DMS 273 (cell line): ENCODE results near the gene NT5C1B.

Source experiments
- DNase-seq: peaks from one replicate; lab custom pipeline; 2025; ENCODE audit not compliant: unreplicated experiment; lab: John Stamatoyannopoulos, UW

Gene NT5C1B

DNA sequence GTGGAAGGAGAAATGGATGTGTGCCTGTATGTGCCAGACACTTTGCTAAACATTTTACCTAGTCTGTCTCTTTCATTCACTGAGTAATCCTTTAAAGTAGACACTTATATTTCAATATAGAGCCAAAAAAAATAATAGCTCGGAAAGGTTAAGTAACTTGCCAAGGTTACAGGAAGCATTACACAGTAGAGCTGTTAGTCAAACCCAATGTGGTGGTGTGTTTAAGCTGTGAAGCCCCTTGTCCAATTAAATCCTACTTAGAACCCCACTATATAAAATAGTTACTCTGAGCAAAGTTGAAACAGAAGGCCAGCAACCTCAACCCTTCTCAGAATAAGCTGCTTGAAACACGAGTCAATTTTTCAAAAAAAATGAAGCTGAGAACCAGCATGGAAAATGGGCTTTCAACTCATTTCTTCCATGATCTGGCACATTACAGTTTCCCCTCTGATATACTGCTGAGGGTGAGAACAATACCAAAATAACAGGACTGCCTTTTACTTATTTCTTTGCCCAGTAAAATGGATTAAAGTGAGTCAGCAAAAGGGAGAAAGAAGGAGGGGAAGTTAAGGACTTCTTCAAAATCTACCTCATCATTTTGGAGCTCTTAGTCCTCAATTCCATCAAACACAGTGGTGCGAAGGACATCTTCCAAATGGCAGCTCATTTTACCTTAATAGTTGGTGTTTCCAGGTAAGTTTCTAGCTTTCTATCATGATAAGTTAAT, 36.9 kb downstream of the NT5C1B start:
- no peak for DNase-seq

DNA sequence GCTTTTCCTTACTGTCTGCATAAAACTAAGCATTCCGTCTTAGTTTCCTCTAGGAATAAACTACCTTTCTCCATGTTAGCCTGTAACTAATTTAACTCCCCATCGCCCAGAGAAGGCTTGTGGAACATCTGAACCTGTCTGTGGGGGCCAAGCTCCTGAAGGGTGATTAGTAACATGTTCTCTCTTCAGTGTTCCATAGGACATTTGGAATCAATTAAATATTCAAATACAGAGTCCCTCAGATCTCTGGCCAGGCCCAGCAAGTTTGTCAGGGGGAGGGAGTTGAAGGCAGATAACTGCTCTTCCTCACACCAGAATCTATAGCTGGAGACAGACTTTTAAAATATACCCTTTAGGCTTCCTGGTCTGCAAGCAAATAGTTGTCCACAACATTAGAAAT, 37.7 kb downstream of the NT5C1B start:
- no peak for DNase-seq

DNA sequence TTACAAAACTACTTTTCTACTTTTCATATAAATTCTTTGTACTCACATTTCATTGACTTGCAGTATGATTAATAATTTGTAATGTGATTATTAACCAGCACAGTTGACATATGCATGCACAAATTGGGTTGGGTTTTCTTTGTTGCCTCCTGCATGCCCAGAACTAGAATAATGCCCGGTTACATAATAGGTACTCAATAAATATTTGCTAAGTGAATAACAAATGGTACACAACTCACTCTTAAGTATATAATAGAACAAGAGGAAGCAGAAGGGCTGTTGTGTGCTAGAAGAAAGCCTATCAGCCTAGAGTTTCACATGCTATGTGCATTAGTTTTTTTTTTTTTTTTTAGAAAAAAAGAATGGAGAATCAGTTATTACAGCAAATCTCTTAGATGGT, 38.2 kb downstream of the NT5C1B start:
- DNase-seq: no peak

DNA sequence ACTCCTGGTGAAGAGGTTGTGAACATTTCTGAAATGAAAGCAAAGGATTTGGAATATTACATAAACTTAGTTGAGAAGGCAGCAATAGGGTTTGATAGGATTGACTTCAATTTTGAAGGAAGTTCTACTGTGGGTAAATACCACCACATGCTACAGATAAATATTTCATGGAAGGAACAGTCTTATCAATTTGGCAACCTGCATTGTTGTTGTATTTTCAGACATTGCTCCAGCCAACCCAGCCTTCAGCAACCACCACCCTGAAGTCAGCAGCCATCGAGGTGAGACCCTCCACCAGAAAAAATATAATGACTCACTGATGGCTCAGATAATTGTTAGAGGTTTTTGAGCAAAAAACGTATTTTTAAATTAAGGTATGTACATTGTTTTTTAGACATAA, 38.9 kb downstream of the NT5C1B start:
- no peak for DNase-seq

DNA sequence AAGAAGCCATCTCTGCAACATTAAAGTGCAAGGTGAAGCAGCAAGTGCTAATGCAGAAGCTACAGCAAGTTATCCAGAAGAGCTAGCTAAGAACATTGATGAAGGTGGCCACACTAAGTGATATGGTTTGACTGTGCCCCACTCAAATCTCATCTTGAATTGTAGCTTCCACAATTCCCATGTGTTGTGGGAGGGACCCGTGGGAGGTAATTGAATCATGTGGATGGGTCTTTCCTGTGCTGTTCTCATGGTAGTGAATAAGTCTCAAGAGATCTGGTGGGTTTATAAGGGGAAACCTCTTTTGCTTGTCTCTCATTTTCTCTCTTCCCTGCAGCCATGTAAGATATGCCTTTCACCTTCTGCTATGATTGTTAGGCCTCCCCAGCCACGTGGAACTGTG, 40.3 kb downstream of the NT5C1B start:
- DNase-seq: no peak

DNA sequence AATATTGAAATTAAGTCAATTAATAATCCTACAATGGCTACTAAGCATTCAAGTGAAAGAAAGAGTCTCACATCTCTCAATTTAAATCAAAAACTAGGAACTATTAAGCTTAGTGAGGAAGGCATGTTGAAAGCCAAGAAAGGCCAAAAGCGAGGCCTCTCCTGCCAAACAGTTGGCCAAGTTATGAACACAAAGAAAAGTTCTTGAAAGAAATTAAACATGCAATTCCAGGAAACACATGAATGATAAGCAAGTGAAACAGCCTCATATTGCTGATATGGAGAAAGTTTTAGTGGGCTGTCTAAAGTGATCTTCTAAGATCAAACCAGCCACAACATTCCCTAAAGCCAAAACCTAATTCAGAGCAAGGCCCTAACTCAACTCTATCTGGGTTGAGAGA, 40.7 kb downstream of the NT5C1B start:
- no peak for DNase-seq

DNA sequence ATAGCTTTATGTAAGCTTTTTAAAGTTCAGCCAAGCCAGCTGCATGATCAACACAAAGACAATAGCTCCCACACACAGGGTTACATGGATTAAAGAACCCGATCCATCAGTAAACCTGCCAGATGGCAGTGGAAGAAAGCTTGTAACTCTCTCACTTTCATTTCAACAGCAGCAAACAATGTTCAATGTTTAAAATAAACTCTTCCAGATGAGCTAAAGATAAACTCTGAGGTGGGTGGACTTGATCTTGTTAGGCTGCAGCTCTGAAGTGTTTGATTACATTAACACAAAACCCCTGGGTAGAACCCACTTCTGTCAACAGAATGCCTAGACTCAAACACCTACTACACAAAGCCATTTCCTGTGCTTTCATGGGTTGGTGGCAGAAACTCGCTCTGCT, 42.8 kb downstream of the NT5C1B start:
- DNase-seq: peak; percentile 21

DNA sequence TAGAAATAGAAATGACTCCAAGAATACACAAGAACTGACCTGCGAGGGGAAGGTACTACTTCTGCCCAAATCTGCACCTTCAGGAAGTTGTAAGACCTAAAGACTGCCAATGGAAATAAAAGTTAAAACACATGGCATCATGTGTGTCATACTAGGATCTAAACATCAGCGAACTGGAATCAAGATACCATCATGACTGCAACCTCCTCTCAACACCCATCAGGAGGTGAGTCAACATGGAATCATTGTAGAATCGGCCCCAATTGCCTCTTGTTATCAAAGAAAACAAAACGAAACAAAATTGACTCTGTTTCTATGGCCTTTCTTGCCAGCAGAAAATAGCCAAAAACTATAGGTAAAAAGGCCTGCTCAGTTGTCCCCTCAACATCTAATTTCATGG, 44.0 kb downstream of the NT5C1B start:
- DNase-seq: no peak

DNA sequence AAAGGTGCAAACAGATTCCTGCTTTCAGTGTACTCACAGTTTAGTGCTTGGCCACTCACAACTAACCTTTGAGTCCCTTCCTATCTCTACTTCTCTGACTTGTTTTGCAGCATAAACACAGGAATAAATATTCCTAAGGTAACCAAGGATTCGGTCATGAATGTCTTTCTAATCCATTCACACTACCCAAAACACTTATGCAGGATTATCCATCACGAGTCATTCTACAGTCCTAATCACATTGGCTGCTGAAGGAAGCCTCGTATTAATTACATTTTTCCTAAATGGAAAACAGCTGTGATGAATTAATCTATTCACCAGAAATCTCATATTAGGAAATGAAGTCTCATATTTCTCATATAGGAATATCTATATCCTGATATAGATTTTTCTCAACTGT, 45.2 kb downstream of the NT5C1B start:
- DNase-seq: no peak

DNA sequence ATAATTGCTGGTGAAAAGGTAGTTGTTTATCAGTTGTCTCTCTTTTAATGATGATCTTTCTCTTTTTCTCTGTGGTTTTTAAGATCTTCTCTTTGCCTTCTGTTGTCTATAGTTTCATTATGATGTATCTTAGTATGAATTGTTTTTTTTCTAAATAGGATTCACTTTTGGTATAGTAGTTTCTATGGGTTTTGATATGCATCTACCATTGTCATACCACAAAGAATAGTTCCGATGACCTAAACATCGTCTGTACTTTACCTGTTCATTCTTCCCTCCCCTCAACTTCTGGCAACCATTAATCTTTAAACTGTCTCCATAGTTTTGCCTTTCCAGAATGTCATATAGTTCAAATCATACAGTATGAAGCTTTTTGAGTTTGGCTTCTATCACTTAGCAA, 48.5 kb downstream of the NT5C1B start:
- no peak for DNase-seq

DNA sequence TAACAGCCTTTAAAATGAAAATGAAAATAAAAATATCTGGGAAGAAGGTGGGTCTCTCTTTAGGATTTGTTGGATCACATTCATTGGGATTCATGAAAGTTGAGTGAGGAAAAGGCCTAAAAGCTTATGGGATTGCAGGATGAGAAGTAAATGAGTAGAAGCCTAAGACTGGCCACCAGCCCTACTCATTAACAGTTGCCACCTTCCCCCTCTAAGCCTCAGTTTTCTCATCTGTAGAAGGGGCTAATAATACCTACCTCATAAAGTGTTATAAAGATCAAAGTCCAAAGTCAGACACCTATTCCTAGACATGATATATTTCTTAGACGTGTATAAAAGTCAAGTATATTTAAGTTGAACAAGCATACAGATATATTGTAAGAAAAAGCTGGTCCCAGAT, 52.7 kb downstream of the NT5C1B start:
- no peak for DNase-seq

DNA sequence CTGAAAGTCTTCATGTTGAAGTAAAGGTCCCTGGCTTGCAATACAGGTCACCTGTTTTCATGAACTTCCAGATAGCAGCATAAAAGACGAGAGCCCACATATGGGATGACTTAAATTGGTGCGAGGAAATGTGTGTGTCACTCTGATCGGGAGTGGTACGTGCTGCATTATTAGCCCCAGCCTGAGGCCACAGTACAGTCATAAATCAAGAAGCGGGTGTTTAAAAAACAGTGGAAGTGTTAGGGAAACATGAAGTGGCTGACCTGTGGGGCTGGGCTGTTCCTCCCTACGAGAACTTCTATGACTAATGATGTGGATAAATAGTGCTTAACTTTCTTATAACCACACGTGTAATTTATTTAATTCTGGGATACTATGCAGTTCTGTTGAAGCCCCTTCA, 53.3 kb downstream of the NT5C1B start:
- DNase-seq: no peak

DNA sequence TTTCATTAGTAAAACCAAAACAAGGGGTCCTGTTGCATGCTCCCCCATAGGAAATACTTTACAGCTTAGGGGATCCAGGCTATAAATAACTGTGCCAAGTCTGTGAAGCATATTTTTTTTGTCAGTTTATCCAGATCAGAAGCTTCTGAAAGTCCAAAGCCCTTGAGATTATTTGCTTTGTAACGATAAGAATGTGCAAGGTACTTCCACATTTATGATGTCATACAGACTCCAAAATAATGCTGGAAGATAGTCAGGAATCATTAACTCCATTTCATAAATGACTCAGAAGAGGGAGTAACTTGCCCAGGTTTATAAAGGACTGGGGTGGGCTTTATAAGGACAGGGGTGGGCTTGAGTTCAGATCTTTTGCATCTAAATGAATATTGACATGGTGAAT, 58.2 kb downstream of the NT5C1B start:
- no peak for DNase-seq

DNA sequence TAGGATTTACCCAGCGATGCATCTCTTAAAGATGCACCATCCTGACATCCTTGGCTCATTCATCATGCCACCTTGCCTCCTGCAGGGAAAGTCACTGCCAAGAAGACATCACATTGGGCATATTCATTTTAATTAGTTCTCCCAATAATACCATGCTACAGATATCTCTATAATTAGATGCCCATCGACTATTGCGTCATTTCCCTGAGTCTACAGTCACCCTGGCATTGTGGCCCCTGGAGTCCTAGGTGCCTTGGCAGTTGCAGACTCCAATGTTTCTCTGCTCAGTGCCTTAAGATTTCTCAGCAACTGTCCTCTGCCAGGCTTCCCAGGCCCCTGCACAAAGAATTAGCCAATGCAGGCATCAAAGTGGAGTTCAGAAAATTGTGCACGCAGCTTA, 61.5 kb downstream of the NT5C1B start:
- no peak for DNase-seq

DNA sequence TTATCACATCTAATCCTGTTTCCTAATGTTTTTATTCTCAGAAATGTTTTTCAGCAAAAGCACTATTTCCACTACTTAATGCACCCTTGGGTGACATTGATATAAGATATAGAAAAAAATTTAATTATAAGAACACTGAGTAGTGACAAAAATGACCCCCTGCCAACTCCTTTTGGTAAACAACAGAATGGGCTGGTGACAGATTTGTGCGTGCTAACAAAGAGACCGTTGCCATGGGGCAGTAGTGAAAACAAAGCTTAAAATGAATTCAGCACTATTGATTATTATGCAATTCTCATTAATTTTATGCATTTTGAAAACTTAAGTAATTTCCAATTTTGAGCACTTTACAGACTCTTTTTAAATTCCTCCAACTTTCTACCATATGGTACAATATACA, 62.0 kb downstream of the NT5C1B start:
- no peak for DNase-seq

DNA sequence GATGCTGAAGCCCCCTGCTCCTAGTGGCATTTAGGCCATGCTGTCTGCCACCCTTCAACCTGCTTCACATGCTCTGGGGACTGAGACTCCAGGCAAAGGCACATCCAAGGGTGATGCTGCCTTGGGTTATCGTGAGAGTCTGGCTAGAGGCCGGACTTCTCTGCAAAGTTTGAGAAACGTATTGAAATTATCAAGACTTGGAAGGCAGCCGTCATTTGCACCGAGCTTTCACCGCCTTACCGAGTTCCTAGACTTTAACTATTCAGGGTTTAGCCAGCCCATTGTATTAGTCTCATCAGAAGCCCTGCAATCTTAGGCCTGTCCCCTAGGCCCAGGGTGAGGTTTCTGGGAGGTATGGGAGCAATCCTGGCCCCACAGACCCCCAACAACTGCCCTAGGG, 62.9 kb downstream of the NT5C1B start:
- no peak for DNase-seq

DNA sequence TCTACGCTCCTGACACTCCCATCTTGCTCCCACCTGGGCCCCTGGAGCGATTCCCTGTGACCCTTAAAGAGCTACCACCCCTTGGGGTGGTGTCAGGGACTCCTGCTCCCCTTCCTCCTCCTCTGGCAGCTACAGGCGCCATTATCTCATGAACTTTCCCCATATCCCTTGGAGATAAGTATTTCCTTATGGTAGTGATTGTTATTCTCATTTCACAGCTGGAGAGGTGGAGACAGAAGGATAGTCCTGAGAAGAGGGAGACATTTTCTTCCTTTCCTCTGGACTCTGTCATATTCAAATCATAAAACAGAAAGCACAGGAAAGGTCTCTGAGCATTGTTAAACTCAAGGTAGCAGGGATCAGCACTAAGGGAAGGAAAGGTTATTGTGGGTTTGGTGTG, 63.5 kb downstream of the NT5C1B start:
- no peak for DNase-seq

DNA sequence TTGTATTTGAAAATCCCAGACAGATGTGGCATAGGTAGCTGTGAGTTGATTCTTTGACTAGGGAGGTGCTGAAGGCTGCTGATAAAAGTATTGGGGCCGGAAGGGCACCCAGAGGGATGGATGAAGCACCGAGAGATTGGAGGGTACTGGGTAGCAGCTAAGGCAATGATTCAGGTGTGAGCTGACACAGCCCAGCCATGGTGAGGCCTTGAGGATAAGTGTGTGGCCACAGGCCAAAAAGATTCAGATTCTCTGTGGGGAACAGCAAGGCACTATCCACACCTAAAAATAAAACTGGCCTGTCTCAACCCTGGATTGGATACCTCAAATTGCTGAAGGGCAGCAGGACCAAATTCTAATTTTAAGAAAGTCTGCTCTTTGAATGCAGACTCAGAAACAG, 64.1 kb downstream of the NT5C1B start:
- DNase-seq: no peak

DNA sequence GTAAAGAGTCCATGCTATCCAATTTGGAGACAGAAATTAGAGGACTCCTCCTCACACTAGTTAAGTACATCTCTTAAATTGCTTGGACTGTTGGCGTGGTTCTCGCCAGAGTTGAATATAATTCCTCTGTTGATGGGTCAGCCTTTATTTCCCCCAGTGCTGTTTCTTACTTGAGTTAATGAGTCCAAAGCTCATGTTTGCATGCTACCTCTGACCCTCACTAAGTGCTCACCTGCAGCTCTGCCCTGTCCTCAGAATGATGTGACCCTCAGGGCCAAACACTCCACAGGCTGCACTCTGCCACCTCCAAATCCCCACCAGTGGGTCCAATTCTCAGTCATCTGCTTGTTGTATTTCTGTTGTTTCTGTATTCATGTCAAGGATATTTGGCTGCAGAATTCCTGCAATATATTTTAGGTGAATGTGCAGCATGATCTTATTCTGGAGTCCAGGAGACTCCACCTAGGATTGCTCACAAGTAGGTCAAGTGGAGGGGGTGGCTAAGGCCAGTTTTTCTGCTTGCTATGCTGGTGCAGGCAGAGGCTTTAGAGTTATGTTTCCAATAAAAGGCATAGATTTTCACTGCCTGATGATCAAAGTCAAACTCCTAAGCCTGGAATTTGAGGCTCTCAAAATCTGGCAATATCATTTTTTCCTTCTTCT, 66.8 kb downstream of the NT5C1B start:
- no peak for DNase-seq

DNA sequence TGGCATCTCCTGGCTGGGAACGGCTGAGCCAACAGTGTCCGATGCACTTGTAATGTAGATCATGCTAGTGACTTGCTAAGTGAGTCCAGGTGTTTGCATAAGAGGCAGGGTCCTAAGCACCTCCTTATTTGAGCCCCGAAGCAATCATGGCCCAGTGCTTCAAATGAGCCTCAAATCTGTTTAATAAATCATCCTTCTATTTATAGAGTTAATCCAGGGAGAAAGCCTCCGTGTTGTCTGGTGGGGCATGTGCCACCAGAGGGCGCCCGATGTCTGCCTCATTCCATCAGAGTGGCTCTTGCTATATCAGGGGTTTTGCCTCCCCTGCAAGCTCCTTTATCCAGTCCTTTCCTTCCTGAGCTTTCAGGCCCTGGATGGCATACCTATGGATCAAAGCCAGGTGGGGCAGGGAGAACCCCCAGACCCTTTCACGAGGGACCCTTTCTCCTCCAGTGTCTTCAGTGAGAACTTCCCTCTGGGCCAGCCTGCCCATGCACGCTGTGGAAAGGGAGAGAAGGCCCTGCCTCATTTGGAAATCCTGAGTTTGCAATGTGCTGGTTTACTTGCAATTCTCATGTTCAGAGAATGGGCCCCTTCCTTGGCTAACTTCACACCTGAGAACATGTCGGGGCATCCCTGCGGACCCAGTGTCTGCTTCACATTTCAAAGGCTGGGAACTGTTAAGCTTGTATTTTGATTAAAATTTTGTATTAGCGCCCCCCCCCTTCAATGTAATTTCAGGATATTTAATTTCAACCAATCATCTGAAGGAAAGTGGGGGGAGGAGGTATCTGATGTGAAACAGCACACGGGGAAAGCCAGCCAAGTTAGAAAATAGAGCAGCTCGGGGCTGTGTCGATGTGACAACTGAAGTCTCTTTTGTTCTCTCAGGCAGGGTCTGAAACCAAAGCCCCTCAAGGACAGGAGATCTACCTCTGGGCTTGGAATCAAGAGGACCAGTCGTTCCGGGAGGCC, 68.6 kb downstream of the NT5C1B start:
- DNase-seq: peak; percentile 84

DNA sequence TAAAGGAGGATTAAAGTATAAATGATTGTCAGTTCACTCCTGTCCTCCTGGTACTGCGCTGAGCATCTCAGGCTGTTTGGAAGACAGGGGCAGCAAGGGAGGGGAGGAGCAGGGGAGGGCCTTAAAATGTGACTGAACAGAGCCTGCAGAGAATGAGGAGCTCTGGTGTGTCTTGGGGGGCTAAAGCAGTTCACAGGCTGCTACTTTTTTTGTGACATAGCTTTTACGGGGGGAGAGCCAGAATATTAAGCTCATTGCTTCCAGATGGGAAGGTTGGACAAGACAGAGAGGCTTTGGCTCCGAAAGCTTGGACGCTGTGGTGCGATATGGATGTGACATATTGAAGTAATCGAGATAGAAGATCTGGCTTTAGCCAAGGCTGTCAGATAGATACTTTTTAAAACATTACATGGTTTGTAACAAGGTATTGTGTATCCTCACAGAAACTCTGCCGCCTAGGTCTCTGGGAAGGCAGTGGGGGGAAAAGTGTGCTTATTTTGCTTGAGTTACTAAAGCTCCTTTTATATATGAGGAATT, 69.4 kb downstream of the NT5C1B start:
- no peak for DNase-seq
